ENCODE results near the gene MYO7B. TPM values are rescaled to one million over a fixed set of nuclear protein-coding genes. Genes with fewer than 3 reads are reported as not detected.
"Not testable (repeated sequence)": the region's sequence is repeated elsewhere in the genome, so short reads cannot be mapped to it uniquely, and the experiment has no call there.

The MYO7B gene
- total RNA-seq, 2 donors from 2014 or later: 0.52 to 0.67 TPM

- Histone ChIP-seq H3K36me3 (no peaks in the 10 kb centered on the region), H3K27ac (no peak overlapping the region), H3K4me3 (no peak overlapping the region), H3K4me1 (peaks cover 0 to 24% of the 10 kb centered on the region in 2 donors), H3K27me3 (no peaks in the 10 kb centered on the region), H3K9me3 (no peaks in the 10 kb centered on the region)
- TF ChIP-seq CTCF (IDR thresholded peaks at IDR 0.05): no peak
- DNase-seq (ENCODE audit: low spot score): peak; percentile 48
Observed at GRCh38 chr2:127568128-127568527, 32.6 kb downstream of the MYO7B start.

- H3K4me1 ChIP-seq: peaks cover 0 to 24% of the 10 kb centered on the region in 2 donors
- H3K4me3 ChIP-seq: no peak overlapping the region
- H3K9me3 ChIP-seq: no peaks in the 10 kb centered on the region
- no peaks in the 10 kb centered on the region for H3K27me3 ChIP-seq
- DNase-seq (ENCODE audit: low spot score): no peak
- H3K36me3 ChIP-seq: no peaks in the 10 kb centered on the region
- H3K27ac ChIP-seq: no peak overlapping the region
- TF ChIP-seq CTCF (IDR thresholded peaks at IDR 0.05): no peak
Observed at GRCh38 chr2:127569666-127570065, 34.2 kb downstream of the MYO7B start.

GRCh38 chr2:127570282-127571250 is 35.1 kb downstream of the MYO7B start:
- peaks cover 0 to 24% of the 10 kb centered on the region in 2 donors for H3K4me1 ChIP-seq
- TF ChIP-seq CTCF (IDR thresholded peaks at IDR 0.05): no peak
- peak; percentile 57 for DNase-seq (ENCODE audit: low spot score)
- no peaks in the 10 kb centered on the region for H3K27me3 ChIP-seq
- H3K27ac ChIP-seq: no peak overlapping the region
- no peaks in the 10 kb centered on the region for H3K36me3 ChIP-seq
- H3K4me3 ChIP-seq: no peak overlapping the region
- no peaks in the 10 kb centered on the region for H3K9me3 ChIP-seq

- H3K4me3 ChIP-seq; H3K27ac ChIP-seq; DNase-seq (ENCODE audit: low spot score); H3K36me3 ChIP-seq; H3K27me3 ChIP-seq; H3K9me3 ChIP-seq: not testable (repeated sequence)
- H3K4me1 ChIP-seq: peaks cover 0 to 39% of the 10 kb centered on the region in 2 donors
Observed at GRCh38 chr2:127572352-127572751, 36.9 kb downstream of the MYO7B start.

DNA sequence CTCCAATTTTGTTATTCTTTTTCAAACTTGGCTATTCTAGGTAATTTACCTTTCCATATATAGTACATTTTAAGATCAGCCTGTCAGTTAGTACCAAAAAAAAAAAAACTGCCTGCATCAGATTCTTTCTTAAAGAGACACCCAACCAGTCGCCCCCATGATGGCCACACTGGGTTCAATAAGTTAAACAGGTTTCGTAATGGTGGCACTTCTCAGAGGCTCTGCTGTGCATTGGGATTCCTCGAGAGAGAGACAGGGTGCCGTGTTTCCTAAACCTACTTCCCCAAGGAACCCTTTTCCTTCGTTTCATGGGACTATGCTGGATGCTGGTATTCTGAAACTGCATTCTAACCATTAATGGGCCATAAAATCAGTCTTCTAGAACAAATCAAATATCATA is 37.4 kb downstream of the MYO7B start:
- Histone ChIP-seq H3K36me3 (no peaks in the 10 kb centered on the region), H3K4me1 (peaks cover 0 to 39% of the 10 kb centered on the region in 2 donors), H3K4me3 (no peak overlapping the region), H3K9me3 (no peaks in the 10 kb centered on the region), H3K27me3 (no peaks in the 10 kb centered on the region), H3K27ac (no peak overlapping the region)
- peak; percentile 23 for DNase-seq (ENCODE audit: low spot score)
- no peak for TF ChIP-seq CTCF (IDR thresholded peaks at IDR 0.05)

GRCh38 chr2:127573298-127573697 is 37.8 kb downstream of the MYO7B start:
- TF ChIP-seq CTCF (IDR thresholded peaks at IDR 0.05): no peak
- Histone ChIP-seq H3K27me3 (no peaks in the 10 kb centered on the region), H3K9me3 (no peaks in the 10 kb centered on the region), H3K27ac (no peak overlapping the region), H3K4me3 (no peak overlapping the region), H3K36me3 (no peaks in the 10 kb centered on the region), H3K4me1 (peaks cover 0 to 39% of the 10 kb centered on the region in 2 donors)
- DNase-seq (ENCODE audit: low spot score): no peak

All from right atrium auricular region (tissue), 2 donors.